HG03378 (cell line): Measurements from ENCODE around the gene MRPL49.

Experiments used
- ATAC-seq: cut with Tn5 transposase; IDR thresholded peaks from one replicate; pipeline ENCODE4 v1.9.1; 2021; ENCODE audit warnings: mild to moderate bottlenecking, moderate library complexity; ENCODE audit not compliant: unreplicated experiment

The MRPL49 gene

GRCh38 chr11:65121865-65122696 lies at the start of gene MRPL49, which contains the start of gene FAU:
MRPL49 (plus strand) TSS chr11:65122321; CDS start chr11:65122347, 26 bp downstream.
FAU (minus strand) TSS chr11:65122134; CDS start chr11:65121813, 321 bp downstream.
- ATAC-seq: peak; percentile 58

GRCh38 chr11:65072631-65072966 lies 49.5 kb upstream of the MRPL49 start:
- no peak for ATAC-seq

- ATAC-seq: no peak
These were observed 44.7 kb upstream of the MRPL49 start for GRCh38 chr11:65077451-65077850.

GRCh38 chr11:65078151-65078550 lies 44.0 kb upstream of the MRPL49 start:
- no peak for ATAC-seq

GRCh38 chr11:65078786-65079342 lies 43.3 kb upstream of the MRPL49 start:
- ATAC-seq: no peak

- ATAC-seq: peak; percentile 9
These were observed 38.8 kb upstream of the MRPL49 start for GRCh38 chr11:65083134-65083833.

- ATAC-seq: peak; percentile 61
These were observed 38.1 kb upstream of the MRPL49 start, which contains the start of the genes CDCA5 and ZFPL1 for GRCh38 chr11:65083834-65084597. CDCA5 (minus strand) TSS chr11:65084040; CDS start chr11:65083978, 62 bp downstream. ZFPL1 (plus strand) TSS chr11:65084222; CDS start chr11:65084699, 477 bp downstream.

GRCh38 chr11:65084598-65085375 lies 37.3 kb upstream of the MRPL49 start:
- ATAC-seq: peak; percentile 2

- ATAC-seq: no peak
These were observed 36.7 kb upstream of the MRPL49 start for GRCh38 chr11:65085446-65085845.

- no peak for ATAC-seq
These were observed 35.3 kb upstream of the MRPL49 start for GRCh38 chr11:65086809-65087208.

- ATAC-seq: no peak
These were observed 34.9 kb upstream of the MRPL49 start for GRCh38 chr11:65087216-65087615.

GRCh38 chr11:65087827-65088226 lies 34.3 kb upstream of the MRPL49 start:
- no peak for ATAC-seq

- ATAC-seq: no peak
These were observed 32.5 kb upstream of the MRPL49 start for GRCh38 chr11:65089621-65090020.

- no peak for ATAC-seq
These were observed 31.5 kb upstream of the MRPL49 start for GRCh38 chr11:65090628-65091027.

GRCh38 chr11:65095427-65095826 lies 26.7 kb upstream of the MRPL49 start:
- no peak for ATAC-seq

- ATAC-seq: peak; percentile 75
These were observed 25.9 kb upstream of the MRPL49 start, which contains the start of gene VPS51 for GRCh38 chr11:65095974-65096806. VPS51 (plus strand) TSS chr11:65096214; CDS start chr11:65096251, 37 bp downstream.

GRCh38 chr11:65096926-65097325 lies 25.2 kb upstream of the MRPL49 start:
- no peak for ATAC-seq

GRCh38 chr11:65100674-65101350 lies 21.3 kb upstream of the MRPL49 start:
- ATAC-seq: no peak
